ENCODE measurements around the gene ATP5F1E.

Gene ATP5F1E

GRCh38 chr20:59035381-59035780 lies 3.2 kb upstream of the ATP5F1E start:
- DNase-seq (ENCODE audit: low read depth), result no peak
- no peak overlapping the region for H3K4me3 ChIP-seq (ENCODE audit: low read depth, low read length)
- no peak for TF ChIP-seq CTCF (IDR thresholded peaks at IDR 0.05; ENCODE audit: low read depth, low read length, missing control alignments)

GRCh38 chr20:59033616-59034165 lies 1.6 kb upstream of the ATP5F1E start:
- no peak for DNase-seq (ENCODE audit: low read depth)
- no peak for TF ChIP-seq CTCF (IDR thresholded peaks at IDR 0.05; ENCODE audit: low read depth, low read length, missing control alignments)
- no peak overlapping the region for H3K4me3 ChIP-seq (ENCODE audit: low read depth, low read length)

- no peak for DNase-seq (ENCODE audit: low read depth)
- TF ChIP-seq CTCF (IDR thresholded peaks at IDR 0.05; ENCODE audit: low read depth, low read length, missing control alignments), result no peak
- H3K4me3 ChIP-seq (ENCODE audit: low read depth, low read length), result peak overlapping the region; percentile 66; the same call in 1 of the 2 replicates
Observed at GRCh38 chr20:59033093-59033492, 958 bp upstream of the ATP5F1E start.

- H3K4me3 ChIP-seq (ENCODE audit: low read depth, low read length), result peak overlapping the region; percentile 66
- DNase-seq (ENCODE audit: low read depth), result no peak
- peak; percentile 25 for TF ChIP-seq CTCF (IDR thresholded peaks at IDR 0.05; ENCODE audit: low read depth, low read length, missing control alignments)
Observed at GRCh38 chr20:59032713-59033059, 551 bp upstream of the ATP5F1E start.

- DNase-seq (ENCODE audit: low read depth), result no peak
- H3K4me3 ChIP-seq (ENCODE audit: low read depth, low read length), result peak overlapping the region; percentile 97
- TF ChIP-seq CTCF (IDR thresholded peaks at IDR 0.05; ENCODE audit: low read depth, low read length, missing control alignments), result no peak
Observed at GRCh38 chr20:59031564-59032022, 542 bp downstream of the ATP5F1E start.

- no peak for TF ChIP-seq CTCF (IDR thresholded peaks at IDR 0.05; ENCODE audit: low read depth, low read length, missing control alignments)
- no peak for DNase-seq (ENCODE audit: low read depth)
- H3K4me3 ChIP-seq (ENCODE audit: low read depth, low read length), result peak overlapping the region; percentile 97
Observed at GRCh38 chr20:59030911-59031563, 1.1 kb downstream of the ATP5F1E start.

GRCh38 chr20:59028812-59029211 lies 3.3 kb downstream of the ATP5F1E start:
- peak overlapping the region; percentile 26 for H3K4me3 ChIP-seq (ENCODE audit: low read depth, low read length)
- no peak for TF ChIP-seq CTCF (IDR thresholded peaks at IDR 0.05; ENCODE audit: low read depth, low read length, missing control alignments)
- no peak for DNase-seq (ENCODE audit: low read depth)

Data from GM12864 (cell line).